Esophagus squamous epithelium (tissue), 5 donors: ENCODE data around the gene TMEM26. TPM values are rescaled to one million over a fixed set of nuclear protein-coding genes. Genes with fewer than 3 reads are reported as not detected.
"Not testable (repeated sequence)": the region's sequence is repeated elsewhere in the genome, so short reads cannot be mapped to it uniquely, and the experiment has no call there.

Experiments
- DNase-seq: peaks from one replicate; lab custom pipeline; 2025; lab: John Stamatoyannopoulos, UW
- H3K27ac ChIP-seq, 4 donors: fragments of 200-600 bp; sonication (generic); one replicate each; pipeline ENCODE4 v1.5.1; 2016 to 2019; ENCODE audit warnings: mild to moderate bottlenecking in 1 of 4
- H3K27me3 ChIP-seq, 4 donors: fragments of 200-600 bp; sonication (generic); 1 replicate in 3 of 4; 2 replicates in 1 of 4; pipeline versions ENCODE4 v1.5.1 to v1.6.0; 2017 to 2021; ENCODE audit warnings: antibody characterized with exemption in 1 of 4
- H3K36me3 ChIP-seq, 3 donors: fragments of 200-600 bp; sonication (generic); one replicate each; pipeline ENCODE4 v1.5.1; 2016 to 2019
- H3K4me1 ChIP-seq, 3 donors: fragments of 200-600 bp; sonication (generic); one replicate each; pipeline ENCODE4 v1.5.1; 2017 to 2019
- H3K4me3 ChIP-seq, 4 donors: fragments of 200-600 bp; sonication (generic); 1 replicate in 3 of 4; 2 replicates in 1 of 4; pipeline ENCODE4 v1.5.1; 2016 to 2019; ENCODE audit warnings: mild to moderate bottlenecking in 2 of 4, moderate library complexity in 1 of 4
- H3K9me3 ChIP-seq, 3 donors: fragments of 200-600 bp; sonication (generic); one replicate each; pipeline ENCODE4 v1.5.1; 2016 to 2019
- POLR2A ChIP-seq, 4 donors: fragments of 450-650 bp; IDR thresholded peaks; one replicate each; pipeline ENCODE4 v1.6.1; 2017; ENCODE audit warnings: antibody characterized with exemption in 4 of 4, mild to moderate bottlenecking in 4 of 4, moderate library complexity in 3 of 4
- WGBS, 2 donors: methylation state at CpG; one replicate each; pipeline ENCODE4 v1.1.5; 2018; 5-methylcytosine and 5-hydroxymethylcytosine counted together
- intact Hi-C: fragments of 100-400 bp; cut with DNase I; formaldehyde crosslinking; loops from one replicate; pipeline ENCODE4 v1.15.0; 2022
- total RNA-seq, 4 donors: library from RNA; depleted of rRNA; stranded (reverse); fragments of >200 nt; gene quantifications; one replicate each; pipeline ENCODE4 v1.1.0, GENCODE V29; 2016
- TF ChIP-seq, protein P1 (sequence below), 6 experiments: fragments of 450-650 bp in 4 of 6; fragments of 200-600 bp in 2 of 6; sonication (generic) in 2 of 6; IDR thresholded peaks; one replicate each; pipeline ENCODE4 v1.5.1; 2016 to 2019; ENCODE audit warnings: antibody characterized with exemption in 6 of 6, mild to moderate bottlenecking in 4 of 6, moderate library complexity in 4 of 6
- donor health status: DM: yes; HTN: yes; CAD: no.

TMEM26 gene
- total RNA-seq, 4 donors from 2014 or later = 0.09 to 0.38 (median 0.09) TPM; not detected in 1

DNA sequence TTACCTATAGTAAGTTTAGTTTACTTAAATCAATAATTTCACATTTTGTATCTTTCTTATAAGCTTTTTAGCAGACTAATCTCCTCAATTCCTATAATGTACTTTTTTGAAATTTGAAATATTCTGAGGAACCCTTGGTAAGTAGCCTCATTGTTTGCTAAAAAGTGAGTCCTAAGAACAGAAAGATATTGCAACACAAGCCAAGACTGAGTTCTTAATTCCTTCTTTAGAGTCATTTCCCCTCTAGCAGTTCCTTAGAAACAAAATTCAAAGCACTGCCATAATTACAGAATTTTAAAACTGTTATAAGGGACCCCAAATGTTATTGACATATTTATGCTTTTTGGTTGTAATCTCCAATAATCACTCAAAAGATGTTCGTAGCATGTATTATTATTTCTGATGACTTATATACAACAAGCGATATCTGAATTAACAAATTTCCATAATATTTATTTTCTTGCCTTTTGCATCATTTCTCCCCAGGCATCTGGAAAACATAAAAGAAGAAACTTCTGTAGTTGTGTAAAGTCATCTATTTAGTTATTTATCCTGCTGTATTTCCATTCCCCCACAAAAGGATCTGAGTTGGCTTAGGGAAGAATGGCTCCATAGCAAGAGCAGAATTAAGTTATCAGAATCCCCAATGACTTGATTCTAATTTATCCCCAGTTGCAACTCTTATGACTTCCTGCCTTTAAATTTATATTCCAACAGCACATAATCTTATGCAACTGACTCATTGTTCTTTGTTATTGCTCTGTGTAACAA is 67.8 kb downstream of the TMEM26 start:
- H3K9me3 ChIP-seq = no peaks in the 10 kb centered on the region
- 78 to 89% methylated on average over 2 of the region's 2 CpGs for WGBS, 2 donors

GRCh38 chr10:61381153-61381552 is 72.0 kb downstream of the TMEM26 start:
- intact Hi-C loops = not testable (repeated sequence)

More for the DNA sequence above, 67.8 kb downstream of the TMEM26 start:
- TF ChIP-seq POLR2A (IDR thresholded peaks at IDR 0.05) = no peak
- TF ChIP-seq, protein P1, sequence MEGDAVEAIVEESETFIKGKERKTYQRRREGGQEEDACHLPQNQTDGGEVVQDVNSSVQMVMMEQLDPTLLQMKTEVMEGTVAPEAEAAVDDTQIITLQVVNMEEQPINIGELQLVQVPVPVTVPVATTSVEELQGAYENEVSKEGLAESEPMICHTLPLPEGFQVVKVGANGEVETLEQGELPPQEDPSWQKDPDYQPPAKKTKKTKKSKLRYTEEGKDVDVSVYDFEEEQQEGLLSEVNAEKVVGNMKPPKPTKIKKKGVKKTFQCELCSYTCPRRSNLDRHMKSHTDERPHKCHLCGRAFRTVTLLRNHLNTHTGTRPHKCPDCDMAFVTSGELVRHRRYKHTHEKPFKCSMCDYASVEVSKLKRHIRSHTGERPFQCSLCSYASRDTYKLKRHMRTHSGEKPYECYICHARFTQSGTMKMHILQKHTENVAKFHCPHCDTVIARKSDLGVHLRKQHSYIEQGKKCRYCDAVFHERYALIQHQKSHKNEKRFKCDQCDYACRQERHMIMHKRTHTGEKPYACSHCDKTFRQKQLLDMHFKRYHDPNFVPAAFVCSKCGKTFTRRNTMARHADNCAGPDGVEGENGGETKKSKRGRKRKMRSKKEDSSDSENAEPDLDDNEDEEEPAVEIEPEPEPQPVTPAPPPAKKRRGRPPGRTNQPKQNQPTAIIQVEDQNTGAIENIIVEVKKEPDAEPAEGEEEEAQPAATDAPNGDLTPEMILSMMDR (IDR thresholded peaks at IDR 0.05) = no peak
- Histone ChIP-seq H3K27me3 (no peaks in the 10 kb centered on the region), H3K4me3 (no peak overlapping the region), H3K36me3 (no peaks in the 10 kb centered on the region), H3K27ac (no peak overlapping the region), H3K4me1 (no peaks in the 10 kb centered on the region)
- intact Hi-C loops = no loop called here
- no peak for DNase-seq

DNA sequence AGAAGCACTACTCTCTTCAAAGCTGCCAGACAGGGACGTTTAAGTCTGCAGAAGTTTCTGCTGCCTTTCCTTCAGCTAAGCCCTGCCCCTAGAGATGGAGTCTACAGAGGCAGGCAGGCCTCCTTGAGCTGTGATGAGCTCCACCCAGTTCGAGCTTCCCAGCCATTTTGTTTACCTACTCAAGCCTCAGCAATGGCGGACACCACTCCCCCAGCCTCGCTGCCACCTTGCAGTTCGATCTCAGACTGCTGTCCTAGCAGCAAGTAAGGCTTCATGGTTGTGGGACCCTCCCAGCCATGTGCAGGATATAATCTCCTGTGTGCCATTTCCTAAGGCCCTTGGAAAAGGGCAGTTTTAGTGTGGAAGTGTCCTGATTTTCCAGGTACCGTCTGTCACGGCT is 74.3 kb downstream of the TMEM26 start:
- Histone ChIP-seq H3K4me1 (no peaks in the 10 kb centered on the region), H3K27ac (no peak overlapping the region), H3K4me3 (no peak overlapping the region), H3K27me3 (no peaks in the 10 kb centered on the region), H3K9me3 (peaks cover 0 to 14% (median 0%) of the 10 kb centered on the region in 3 donors), H3K36me3 (no peaks in the 10 kb centered on the region)
- TF ChIP-seq, protein P1 (IDR thresholded peaks at IDR 0.05) = no peak
- 64 to 87% methylated on average over 4 to 6 of the region's 7 CpGs for WGBS, 2 donors
- intact Hi-C loops = no loop called here
- DNase-seq = no peak

More at GRCh38 chr10:61381153-61381552, 72.0 kb downstream of the TMEM26 start:
- H3K9me3 ChIP-seq, H3K36me3 ChIP-seq, H3K4me3 ChIP-seq, H3K27me3 ChIP-seq, DNase-seq, H3K4me1 ChIP-seq, H3K27ac ChIP-seq: not testable (repeated sequence)
- WGBS, 2 donors = 69 to 100% methylated on average over 1 to 3 of the region's 3 CpGs

DNA sequence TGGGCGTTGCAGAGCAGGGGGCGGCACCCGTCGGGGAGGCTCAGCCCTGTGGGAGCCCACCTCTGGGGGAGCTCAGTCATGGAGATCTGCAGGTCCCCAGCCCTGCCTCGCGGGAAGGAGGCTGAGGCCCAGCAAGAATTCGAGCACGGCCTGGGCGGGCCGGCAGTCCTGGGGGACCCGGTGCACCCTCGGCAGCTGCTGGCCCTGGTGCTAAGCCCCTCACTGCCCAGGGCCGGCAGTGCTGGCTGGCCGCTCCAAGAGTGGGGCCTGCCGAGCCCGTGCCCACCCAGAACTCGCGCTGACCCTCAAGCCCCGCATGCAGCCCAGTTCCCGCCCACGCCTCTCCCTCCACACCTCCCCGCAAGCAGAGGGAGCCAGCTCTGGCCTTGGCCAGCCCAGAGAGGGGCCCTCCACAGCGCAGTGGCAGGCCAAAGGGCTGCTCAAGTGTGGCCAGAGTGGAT is 76.2 kb downstream of the TMEM26 start:
- Histone ChIP-seq H3K9me3 (peaks cover 0 to 14% (median 0%) of the 10 kb centered on the region in 3 donors), H3K4me1 (no peaks in the 10 kb centered on the region), H3K27ac (no peak overlapping the region), H3K27me3 (no peaks in the 10 kb centered on the region), H3K4me3 (no peak overlapping the region), H3K36me3 (no peaks in the 10 kb centered on the region)
- no peak for DNase-seq
- whole genome bisulfite sequencing, 2 donors = 67% methylated on average over 1 of the region's 23 CpGs; no CpG with 5 or more reads in 1 of the 2 donors
- intact Hi-C loops = no loop called here
- no peak for TF ChIP-seq POLR2A (IDR thresholded peaks at IDR 0.05)

GRCh38 chr10:61376377-61376776 is 76.8 kb downstream of the TMEM26 start:
- Histone ChIP-seq H3K4me3 (no peak overlapping the region), H3K27ac (no peak overlapping the region), H3K4me1 (no peaks in the 10 kb centered on the region), H3K27me3 (no peaks in the 10 kb centered on the region), H3K9me3 (peaks cover 0 to 14% (median 0%) of the 10 kb centered on the region in 3 donors), H3K36me3 (no peaks in the 10 kb centered on the region)
- intact Hi-C loops = no loop called here
- DNase-seq = no peak
- TF ChIP-seq POLR2A (IDR thresholded peaks at IDR 0.05) = no peak
- TF ChIP-seq, protein P1 (IDR thresholded peaks at IDR 0.05) = no peak
- 80% methylated on average over 1 of the region's 1 CpG; no CpG with 5 or more reads in 1 of the 2 donors for WGBS, 2 donors

DNA sequence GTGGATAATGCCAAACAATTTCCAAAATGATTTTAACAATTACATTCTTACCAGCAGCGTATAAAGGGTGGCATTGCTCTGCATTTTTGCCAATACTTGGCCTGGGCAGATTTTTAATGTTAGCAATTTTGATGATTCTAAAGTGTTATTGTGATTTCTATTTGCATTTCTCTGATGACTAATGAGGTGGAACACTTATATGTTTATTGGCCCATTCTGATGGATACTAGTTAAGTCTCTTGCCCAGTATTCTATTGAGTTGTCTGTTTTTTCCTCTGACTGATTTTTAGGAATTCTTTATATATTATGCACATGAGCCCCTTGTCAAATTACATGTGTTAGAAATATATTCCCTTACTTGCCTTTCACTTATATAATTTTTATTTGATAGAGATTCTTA is 86.8 kb downstream of the TMEM26 start:
- no peaks in the 10 kb centered on the region for H3K4me1 ChIP-seq
- no peaks in the 10 kb centered on the region for H3K9me3 ChIP-seq
- H3K36me3 ChIP-seq = no peaks in the 10 kb centered on the region
- intact Hi-C loops = no loop called here
- H3K4me3 ChIP-seq = no peak overlapping the region
- H3K27ac ChIP-seq = no peak overlapping the region
- 64 to 65% methylated on average over 1 of the region's 1 CpG for WGBS, 2 donors
- no peaks in the 10 kb centered on the region for H3K27me3 ChIP-seq
- TF ChIP-seq, protein P1 (IDR thresholded peaks at IDR 0.05) = no peak
- no peak for TF ChIP-seq POLR2A (IDR thresholded peaks at IDR 0.05)
- DNase-seq = no peak
